Right lung (tissue), 5 donors: ENCODE data around the gene BTBD9. TPM values are rescaled to one million over a fixed set of nuclear protein-coding genes. Genes with fewer than 3 reads are reported as not detected.

Source experiments
- DNase-seq, 2 donors: peaks; one replicate each; pipeline ENCODE4 v3.0.0-alpha.2; 2013
- polyA plus RNA-seq, 5 donors: library from polyadenylated mRNA; unstranded; fragments of 120-200 nt; gene quantifications; one replicate each; pipeline versions ENCODE4 v1.2.1 to v1.2.3, GENCODE V29; 2013; ENCODE audit warnings: inconsistent platforms in 1 of 5, low replicate concordance in 1 of 5; ENCODE audit not compliant: insufficient read length in 5 of 5, insufficient read depth in 1 of 5

Gene BTBD9
- polyA plus RNA-seq, 5 donors = 12.3 to 16.6 (median 14.2) TPM

DNA sequence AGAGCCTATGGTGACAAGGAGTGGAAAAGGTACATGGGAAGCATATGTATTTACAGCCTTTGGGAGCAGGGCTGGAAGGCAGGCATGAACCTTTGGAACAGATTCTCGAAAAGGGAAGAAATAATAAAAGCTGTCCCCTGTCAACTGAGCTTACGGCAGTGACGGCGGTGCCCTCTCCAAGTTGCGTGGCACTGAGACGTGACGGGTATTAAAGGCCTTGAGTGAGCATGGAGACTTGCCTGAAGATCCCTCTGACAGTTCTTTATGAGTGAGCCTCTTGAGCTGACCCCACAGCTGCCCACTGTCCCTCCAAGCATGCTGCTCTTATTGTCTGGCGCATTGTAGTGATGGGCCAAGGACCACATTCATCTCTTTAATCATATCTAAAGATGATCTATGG is 431.7 kb downstream of the BTBD9 start:
- DNase-seq = no peak

- no peak for DNase-seq
These were observed 432.4 kb downstream of the BTBD9 start for GRCh38 chr6:38207375-38207774.

DNA sequence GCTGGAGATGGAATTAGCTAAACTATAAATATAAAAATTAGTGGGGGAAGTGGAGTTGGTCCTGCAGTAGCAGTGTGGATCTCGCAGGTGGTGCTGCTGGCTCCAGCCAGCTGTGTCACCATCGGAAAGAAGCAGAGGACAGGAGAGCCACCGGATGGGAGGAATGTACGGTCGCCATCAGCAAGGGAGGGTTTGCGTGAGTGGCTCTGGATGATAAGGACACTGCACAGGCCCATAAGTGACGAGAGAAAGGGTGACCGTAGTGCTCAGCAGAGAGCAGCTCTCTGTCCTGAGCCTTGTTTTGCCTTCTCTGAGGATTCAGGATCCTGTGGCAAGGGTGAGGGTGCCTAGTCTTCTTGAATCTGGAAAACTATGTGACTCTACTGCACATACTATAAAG is 441.5 kb downstream of the BTBD9 start:
- DNase-seq = no peak

- no peak for DNase-seq
These were observed 444.6 kb downstream of the BTBD9 start for GRCh38 chr6:38195113-38195635.

- DNase-seq = no peak
These were observed 445.1 kb downstream of the BTBD9 start for GRCh38 chr6:38194589-38194988.

GRCh38 chr6:38194282-38194572 is 445.5 kb downstream of the BTBD9 start:
- DNase-seq = no peak

DNA sequence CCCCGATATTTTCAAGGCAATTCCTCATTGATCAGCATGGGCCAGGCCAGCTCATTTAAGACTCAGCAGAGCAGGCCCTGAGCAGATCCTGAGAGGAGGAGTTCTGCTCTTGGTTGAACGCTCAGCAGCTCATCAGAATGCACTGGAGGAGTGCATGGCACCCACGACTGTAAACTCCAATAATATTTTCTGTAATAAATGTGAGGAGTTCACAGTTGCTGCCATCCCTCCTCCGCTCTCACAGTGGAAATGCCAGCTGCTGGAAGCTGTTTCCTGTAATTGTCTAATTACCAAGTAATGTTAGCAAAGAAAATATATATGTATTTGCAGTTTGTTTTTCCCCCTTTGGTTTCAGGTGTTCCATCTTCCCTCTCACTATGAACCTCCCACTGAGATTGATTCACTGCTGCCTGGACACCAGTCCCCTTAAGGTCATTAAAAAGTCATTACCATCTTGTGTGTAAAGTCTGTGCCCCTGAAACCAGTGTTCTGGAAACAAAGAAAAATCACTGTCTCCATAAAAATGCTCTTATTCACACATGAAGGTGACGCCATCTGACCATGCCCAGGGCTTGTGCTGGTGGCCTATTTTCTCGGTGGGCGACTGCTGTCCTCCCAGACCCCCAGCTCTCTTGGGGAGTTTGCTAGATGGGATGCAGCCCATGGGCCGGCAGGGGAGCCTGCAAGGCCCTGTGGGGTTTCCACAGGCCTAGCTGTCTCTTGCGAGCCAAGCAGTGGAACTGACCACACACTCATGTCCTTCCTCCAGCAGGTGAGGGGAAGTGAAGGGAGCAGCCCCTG is 446.0 kb downstream of the BTBD9 start:
- DNase-seq = no peak

- DNase-seq = no peak
These were observed 446.7 kb downstream of the BTBD9 start for GRCh38 chr6:38193051-38193450.

DNA sequence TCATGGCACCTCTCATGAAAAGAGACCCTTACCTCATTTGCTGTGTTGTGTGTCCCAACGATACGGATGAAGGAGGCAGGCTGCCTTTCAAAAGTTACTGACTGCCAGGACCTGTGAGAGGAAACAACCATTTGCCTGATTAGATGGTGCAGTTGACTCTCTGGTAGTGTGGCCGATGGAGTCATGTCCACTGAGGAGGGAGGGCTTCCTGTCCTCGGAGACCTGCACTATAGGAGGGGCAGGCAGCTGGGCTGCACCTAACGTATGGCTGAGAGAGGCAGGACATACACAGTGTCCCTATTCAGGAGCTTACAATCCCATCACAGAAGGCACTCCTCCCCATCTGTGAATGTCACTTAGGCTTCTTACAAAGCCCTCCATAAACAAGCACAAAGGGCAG is 447.2 kb downstream of the BTBD9 start:
- DNase-seq = no peak

- no peak for DNase-seq
These were observed 447.7 kb downstream of the BTBD9 start for GRCh38 chr6:38192011-38192410.

- DNase-seq = no peak
These were observed 448.3 kb downstream of the BTBD9 start for GRCh38 chr6:38191418-38191817.

DNA sequence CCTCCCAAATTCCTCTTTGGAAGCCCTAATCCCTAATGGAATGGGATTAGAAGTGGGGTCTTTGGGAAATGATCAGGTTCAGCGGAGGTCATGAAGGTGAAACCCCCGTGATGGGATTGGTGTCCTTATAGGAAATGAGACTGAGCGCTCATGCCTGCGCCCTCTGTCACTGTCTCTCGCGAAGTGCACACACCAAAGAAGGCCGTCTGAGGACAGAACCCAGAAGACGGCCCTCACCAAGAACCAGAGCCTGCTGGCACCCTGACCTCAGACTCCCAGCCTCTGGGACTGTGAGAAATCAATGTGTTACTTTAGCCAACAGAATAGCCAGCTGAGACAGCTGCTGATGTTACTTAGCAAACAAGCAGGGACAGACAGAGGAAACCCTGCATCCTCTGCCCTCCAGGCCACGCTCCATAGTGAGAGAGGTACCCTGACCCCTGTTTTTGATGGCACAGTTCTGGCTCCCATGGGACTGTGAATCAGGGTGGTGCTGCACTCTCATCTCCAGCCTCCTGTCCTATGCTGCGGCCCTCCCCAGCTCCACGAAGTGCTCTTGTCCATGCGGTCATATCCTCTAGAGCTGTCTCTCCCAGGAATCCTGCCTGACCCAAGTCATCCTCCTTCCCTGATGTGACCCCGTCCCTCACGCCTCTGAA is 450.9 kb downstream of the BTBD9 start:
- DNase-seq = no peak

DNA sequence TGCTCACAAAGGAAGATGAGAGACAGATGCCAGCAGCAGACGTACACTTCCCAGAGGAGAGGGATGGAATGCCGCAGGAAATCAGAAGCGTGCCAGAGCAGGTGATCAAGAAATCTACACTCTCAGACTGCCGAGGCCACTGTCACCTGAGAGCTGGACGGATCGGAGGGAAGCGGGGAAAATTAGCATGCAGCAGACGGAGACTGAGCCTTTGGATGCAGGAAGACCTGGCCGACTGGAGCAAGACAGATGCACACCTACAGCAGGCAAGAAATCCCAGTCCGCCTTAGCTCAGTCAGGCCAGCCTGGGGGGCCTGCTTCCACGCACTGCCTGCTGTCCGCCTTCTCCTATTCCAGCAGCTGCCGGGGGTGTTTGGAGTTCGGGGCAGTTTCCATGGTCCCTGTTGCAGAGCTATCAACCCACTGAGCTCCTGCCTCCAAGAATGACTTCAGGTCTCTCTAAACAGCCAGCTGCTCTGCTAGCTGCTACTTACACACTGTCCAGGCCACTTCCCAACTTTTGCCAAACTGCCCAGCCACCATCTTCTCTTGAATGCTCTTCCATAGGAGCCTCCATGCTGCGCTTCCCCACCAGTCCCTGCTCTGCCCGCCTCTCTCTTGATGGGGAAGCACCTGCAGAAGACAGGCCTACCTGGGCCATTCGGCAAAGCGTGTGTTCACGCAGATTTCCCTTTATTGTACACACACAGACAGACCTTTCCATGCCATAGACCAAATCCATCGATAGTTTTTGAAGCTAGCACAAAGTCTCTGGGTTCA is 451.7 kb downstream of the BTBD9 start:
- no peak for DNase-seq

GRCh38 chr6:38187325-38187724 is 452.4 kb downstream of the BTBD9 start:
- DNase-seq = no peak

DNA sequence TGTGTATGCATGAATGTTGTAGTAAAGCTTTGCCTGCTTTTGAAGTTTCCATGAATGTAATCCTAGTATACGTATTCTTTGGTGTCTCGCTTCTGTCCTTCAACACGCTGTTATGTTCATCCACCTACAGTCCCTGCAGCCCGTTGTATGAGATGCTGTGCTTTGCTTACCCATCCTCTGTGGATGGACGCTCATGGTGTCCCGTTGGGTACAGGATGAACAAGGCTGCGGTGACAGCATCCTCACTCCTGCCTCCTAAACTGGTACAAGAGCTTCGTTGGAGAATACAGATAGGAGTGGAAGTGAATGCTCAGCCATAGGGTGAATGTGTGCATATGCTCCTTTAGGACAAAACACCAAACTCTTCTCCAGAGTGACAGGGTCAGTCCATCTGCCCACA is 454.0 kb downstream of the BTBD9 start:
- DNase-seq = no peak

DNA sequence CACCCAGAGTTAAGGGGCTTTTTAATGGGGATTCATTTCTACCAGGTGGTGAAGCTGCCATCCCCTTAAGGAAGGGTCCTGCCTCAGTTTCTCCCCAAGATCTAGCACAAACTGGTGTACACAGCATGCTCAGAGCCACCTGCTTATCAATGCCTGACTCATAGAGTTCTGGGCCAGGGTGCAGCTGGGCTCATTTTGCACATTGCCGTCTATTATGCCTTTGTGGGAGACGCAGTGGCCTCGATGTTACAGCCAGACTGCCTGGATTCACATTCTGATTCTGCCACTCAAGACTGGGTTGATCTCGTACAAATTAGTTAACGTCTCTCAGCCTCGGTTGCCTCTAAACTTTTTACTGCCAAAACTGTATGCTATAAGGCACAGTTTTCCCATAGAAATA is 454.5 kb downstream of the BTBD9 start:
- DNase-seq = no peak

- no peak for DNase-seq
These were observed 455.1 kb downstream of the BTBD9 start for GRCh38 chr6:38184585-38185080.

GRCh38 chr6:38183856-38184584 is 455.7 kb downstream of the BTBD9 start:
- DNase-seq = no peak

DNA sequence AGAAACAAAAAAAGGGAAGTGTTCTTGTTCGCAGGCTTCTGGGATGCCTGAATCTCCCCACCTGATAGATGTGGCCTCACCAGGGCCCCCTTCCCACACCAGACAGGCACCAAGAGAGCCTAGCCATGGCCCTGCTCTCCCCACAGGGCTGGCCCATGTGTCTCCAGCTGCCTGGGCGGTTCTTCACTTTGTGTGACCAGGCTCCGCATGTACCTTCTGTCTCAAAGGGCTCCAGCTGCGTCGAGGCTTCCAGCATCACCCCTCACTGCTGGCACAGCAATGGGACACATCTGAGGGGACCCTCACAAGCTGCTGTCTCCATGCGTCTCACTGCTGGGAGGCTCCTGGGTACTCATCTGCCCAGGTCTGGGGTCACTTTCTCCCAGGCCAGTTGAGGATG is 457.3 kb downstream of the BTBD9 start:
- no peak for DNase-seq

GRCh38 chr6:38180586-38180985 is 459.1 kb downstream of the BTBD9 start:
- DNase-seq = no peak

DNA sequence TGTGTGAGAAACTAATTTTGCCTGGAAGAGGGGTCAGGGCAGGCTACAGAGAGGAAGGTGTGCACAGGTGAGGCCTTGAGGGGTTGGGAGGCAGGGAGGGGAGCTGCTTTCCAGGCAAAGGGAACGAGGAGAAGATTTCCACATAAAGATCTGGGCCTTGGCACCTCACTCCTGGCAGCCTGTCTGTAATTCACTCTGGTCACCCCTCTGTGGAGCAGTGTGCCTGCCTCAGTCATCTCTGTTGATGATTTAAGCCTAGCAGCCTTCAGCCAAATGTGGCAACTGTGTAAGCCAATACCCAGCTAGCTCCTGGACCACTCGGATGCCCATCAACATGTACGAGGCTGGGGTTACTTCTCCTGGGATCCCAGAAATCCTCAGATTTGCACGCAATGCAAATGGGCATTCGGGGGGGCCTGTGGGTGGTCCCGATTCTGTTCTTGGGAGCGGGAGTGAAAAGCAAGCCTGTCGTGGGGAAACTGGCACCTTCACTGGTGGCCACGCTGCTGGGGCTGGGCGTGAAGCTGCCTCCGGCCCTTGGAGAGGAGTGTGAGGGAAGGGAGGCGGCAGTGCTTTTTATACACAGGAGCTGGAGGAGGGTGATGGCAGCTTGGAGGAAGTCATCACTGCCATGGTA is 459.8 kb downstream of the BTBD9 start:
- no peak for DNase-seq
